ENCODE data around the gene MBD3L4.
"Not testable (repeated sequence)": the region's sequence is repeated elsewhere in the genome, so short reads cannot be mapped to it uniquely, and the experiment has no call there.

MBD3L4 gene

GRCh38 chr19:7040079-7040478 lies at the start of gene MBD3L4:
TSS of gene MBD3L4 (minus strand) at chr19:7040179. CDS start at chr19:7040144, 35 bp downstream.
- not testable (repeated sequence) for DNase-seq (ENCODE audit: low read depth)

DNA sequence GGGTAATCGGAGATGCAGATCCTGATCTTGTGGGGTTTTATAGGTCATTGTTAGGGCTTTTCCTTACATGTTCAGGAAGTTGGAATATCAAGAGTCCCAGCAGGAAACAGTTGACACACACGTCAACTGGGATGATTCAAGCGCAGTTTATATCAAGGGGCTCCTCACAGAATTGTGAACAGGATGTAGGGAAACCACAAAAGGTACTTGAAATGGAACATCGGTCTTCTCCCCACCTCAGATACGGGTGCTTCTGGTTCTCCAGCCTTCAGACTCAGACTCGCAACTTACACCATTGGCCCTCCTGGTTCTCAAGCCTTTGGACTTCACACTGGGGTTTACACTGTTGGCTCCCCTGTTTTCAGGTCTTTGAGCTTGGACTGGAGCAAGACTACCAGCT lies 49.0 kb upstream of the MBD3L4 start:
- no peak for DNase-seq (ENCODE audit: low read depth)

DNA sequence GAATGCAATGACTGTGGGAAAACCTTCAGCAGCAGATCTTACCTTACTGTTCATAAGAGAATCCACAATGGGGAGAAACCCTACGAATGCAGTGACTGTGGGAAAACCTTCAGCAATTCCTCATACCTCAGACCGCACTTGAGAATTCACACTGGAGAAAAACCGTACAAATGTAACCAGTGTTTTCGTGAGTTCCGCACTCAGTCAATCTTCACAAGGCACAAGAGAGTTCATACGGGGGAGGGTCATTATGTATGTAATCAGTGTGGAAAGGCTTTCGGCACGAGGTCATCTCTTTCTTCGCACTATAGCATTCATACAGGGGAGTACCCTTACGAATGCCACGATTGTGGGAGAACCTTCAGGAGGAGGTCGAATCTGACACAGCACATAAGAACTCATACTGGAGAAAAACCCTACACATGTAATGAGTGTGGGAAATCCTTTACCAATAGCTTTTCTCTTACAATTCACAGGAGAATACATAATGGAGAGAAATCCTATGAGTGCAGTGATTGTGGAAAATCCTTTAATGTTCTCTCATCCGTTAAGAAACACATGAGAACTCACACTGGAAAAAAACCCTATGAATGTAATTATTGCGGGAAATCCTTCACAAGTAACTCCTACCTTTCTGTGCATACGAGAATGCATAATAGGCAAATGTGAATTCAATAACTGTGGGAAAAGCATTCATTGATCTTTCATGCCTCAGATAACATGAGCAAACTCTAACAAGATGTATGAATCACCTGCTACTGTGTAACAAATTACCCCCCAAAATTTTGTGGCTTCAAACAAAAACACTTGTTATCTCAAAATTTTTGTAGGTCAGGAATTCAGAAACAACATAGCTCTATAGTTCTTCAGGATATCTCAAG lies 43.3 kb upstream of the MBD3L4 start:
- DNase-seq (ENCODE audit: low read depth), result no peak

DNA sequence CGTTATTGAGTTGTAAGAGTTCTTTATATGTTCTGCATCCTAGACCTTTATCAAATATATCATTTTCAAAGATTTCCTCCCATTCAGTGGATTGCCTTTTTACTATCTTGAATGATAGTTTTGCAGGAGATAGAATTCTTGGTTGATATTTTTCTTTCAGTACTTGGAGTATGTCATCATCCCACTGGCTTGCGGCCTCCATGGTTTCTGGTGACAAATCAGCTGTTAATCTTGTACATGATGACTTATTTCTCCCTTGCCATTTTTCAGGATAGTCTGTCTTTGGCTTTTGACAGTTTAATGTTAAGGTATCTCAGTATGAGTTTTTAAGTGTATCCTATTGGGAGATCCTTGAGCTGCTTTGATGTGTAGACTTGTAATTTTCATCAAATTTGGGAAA lies 38.0 kb upstream of the MBD3L4 start:
- DNase-seq (ENCODE audit: low read depth), result no peak

GRCh38 chr19:7076151-7076550 lies 36.2 kb upstream of the MBD3L4 start:
- DNase-seq (ENCODE audit: low read depth), result no peak

GRCh38 chr19:7074705-7075282 lies 34.8 kb upstream of the MBD3L4 start:
- DNase-seq (ENCODE audit: low read depth), result no peak

GRCh38 chr19:7072541-7072940 lies 32.6 kb upstream of the MBD3L4 start:
- DNase-seq (ENCODE audit: low read depth), result no peak

GRCh38 chr19:7069904-7070226 lies 29.9 kb upstream of the MBD3L4 start:
- no peak for DNase-seq (ENCODE audit: low read depth)

GRCh38 chr19:7069042-7069903 lies 29.3 kb upstream of the MBD3L4 start, which contains the start of gene ZNF557:
TSS of gene ZNF557 (plus strand) at chr19:7069703. CDS start at chr19:7075075, 5,372 bp downstream.
- DNase-seq (ENCODE audit: low read depth), result peak; percentile 98

DNA sequence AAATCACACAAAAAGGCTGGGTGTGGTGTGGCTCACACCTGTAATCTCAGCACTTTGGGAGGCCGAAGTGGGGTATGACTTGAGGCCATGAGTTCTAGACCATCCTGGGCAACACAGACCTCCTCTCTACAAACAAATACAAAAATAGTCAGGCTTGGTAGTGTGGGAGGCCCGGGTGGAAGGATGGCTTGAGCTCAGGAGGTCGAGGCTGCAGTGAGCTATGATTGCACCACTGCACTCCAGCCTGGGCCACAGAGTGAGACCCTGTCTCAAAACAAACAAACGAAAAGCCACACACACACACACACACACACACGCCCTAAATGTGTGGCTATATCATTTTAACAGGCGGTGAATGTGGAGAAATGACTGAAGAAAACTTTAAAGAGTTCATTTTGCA lies 28.6 kb upstream of the MBD3L4 start:
- no peak for DNase-seq (ENCODE audit: low read depth)

- DNase-seq (ENCODE audit: low read depth), result no peak
These were observed 27.7 kb upstream of the MBD3L4 start for GRCh38 chr19:7067716-7068115.

- DNase-seq (ENCODE audit: low read depth), result not testable (repeated sequence)
These were observed 27.1 kb upstream of the MBD3L4 start for GRCh38 chr19:7067122-7067521.

DNA sequence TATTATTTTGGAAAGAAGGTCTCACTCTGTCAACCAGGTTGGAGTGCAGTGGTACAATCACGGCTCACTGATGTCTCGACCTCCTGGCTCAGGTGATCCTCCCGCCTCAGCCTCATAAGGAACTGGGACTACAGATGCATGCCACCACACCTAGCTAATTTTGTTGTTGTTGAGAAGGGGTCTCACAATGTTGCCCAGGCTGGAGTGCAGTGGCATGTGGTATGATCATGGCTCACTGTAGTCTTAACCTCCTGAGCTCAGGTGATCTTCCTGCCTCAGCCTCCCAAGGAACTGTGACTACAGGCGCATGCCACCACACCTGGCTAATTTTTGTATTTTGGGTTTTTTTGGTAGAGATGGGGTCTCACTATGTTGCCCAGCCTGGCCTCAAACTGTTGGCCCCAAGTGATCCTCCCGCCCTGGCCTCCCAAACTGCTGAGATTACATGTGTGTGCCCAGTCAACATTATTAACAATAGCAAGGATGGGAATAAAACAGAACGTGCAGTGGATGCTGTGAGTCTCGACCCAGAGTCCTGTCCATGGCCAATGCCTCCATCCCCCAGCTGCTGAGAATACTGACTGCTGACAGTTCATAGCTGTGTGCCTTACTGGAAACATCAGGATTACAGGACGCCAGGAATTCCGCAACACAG lies 23.9 kb upstream of the MBD3L4 start:
- no peak for DNase-seq (ENCODE audit: low read depth)

GRCh38 chr19:7063339-7063738 lies 23.4 kb upstream of the MBD3L4 start:
- no peak for DNase-seq (ENCODE audit: low read depth)

DNA sequence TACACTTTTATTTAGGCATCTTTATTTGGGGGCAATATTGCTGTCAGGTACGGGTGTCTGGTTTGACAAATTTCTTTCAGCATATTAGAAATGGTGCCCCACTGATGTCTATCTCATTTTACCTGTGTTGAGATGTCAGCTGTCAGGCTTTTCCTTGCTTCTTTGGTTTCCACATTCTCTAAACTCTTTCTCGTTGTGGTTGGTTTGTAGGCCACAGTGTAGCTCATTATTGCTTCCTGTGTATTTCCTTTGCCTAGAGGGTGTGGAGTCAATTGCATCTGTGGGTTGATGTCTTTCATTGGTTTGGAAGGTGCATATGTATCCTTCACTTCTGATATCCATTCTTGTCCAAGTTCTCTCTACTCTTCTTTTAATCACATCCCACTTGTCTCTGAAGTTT lies 20.0 kb upstream of the MBD3L4 start:
- not testable (repeated sequence) for DNase-seq (ENCODE audit: low read depth)

DNA sequence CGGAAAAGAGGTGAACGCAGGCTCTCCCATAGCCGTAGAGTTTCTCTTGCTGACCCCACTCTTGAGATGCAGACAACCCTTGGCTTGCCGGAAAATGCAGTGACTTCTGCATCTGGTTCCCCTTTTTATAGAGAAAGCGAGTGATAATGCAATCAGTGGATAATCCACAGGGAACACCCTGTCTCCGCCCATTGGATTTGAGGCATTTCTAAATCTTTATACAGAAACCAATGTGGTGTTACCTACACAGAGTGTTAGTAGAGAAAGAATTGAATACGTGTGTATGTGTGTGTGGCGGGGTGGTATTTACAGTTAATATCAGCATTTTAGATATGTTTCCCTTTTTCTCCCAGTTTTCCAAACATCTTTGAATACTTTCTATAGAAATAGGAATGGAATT lies 18.6 kb upstream of the MBD3L4 start, which contains the start of gene MBD3L3:
MBD3L3 (minus strand) TSS at position 101 of the 400 bp plus-strand sequence; CDS start at position 30, 71 bp downstream.
- DNase-seq (ENCODE audit: low read depth), result not testable (repeated sequence)

DNA sequence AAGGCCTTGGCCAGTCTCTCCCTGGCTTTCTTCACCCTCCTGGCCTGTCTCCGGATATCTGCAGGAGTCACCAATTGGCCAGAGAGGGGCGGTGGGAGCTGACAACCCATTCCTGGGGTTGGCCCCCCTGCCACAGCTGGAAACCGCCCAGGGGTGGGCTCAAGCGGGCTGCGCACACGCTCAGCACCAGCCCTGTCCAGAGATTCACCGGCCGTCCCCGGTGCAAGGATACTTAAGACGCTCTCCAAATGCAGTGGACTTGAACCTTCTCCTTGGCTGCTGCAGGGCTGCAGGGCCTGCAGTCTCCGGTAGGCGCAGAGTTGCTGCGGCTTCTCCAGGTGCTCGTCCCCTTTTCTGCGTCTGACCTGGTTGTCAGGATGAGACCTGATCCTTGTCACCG lies 16.4 kb upstream of the MBD3L4 start:
- DNase-seq (ENCODE audit: low read depth), result not testable (repeated sequence)

- not testable (repeated sequence) for DNase-seq (ENCODE audit: low read depth)
These were observed 15.7 kb upstream of the MBD3L4 start for GRCh38 chr19:7055679-7056078.

- not testable (repeated sequence) for DNase-seq (ENCODE audit: low read depth)
These were observed 14.8 kb upstream of the MBD3L4 start for GRCh38 chr19:7054635-7055368.

- DNase-seq (ENCODE audit: low read depth), result not testable (repeated sequence)
These were observed 12.9 kb upstream of the MBD3L4 start for GRCh38 chr19:7052896-7053295.

GRCh38 chr19:7051421-7051820 lies 11.4 kb upstream of the MBD3L4 start:
- DNase-seq (ENCODE audit: low read depth), result not testable (repeated sequence)
